ENCODE data around the gene TFAP2E. TPM values are rescaled to one million over a fixed set of nuclear protein-coding genes. Genes with fewer than 3 reads are reported as not detected.

Gene TFAP2E
- total RNA-seq, 1 donor from 2014 or later: 2.0 TPM

- no peaks in the 10 kb centered on the region for H3K27me3 Mint-ChIP-seq
- H3K36me3 Mint-ChIP-seq (ENCODE audit: low read depth): peaks cover 23% of the 10 kb centered on the region
- ATAC-seq (ENCODE audit: low read depth): peak; percentile 69
- no peak for TF ChIP-seq CTCF (IDR thresholded peaks at IDR 0.05)
- ChIA-PET CTCF (interaction anchor here (1.5 to 1.7 kb wide), 2 partner anchors 106 to 159 kb away, joined by 4 to 7 read pairs; no protein-coding TSS in a partner anchor), POLR2A (interaction anchor here (0.5 to 2.0 kb wide), 12 partner anchors 14 to 686 kb away, joined by 3 to 11 read pairs (median 4); partner anchors contain the start of genes AGO3 and CLSPN)
- intact Hi-C loops (cut with micrococcal nuclease): loop anchor here (1.0 to 5.0 kb wide), 7 partner anchors 16 to 665 kb away; partner anchors contain the start of genes PSMB2, SFPQ, TFAP2E and THRAP3
- no peaks in the 10 kb centered on the region for H3K9me3 Mint-ChIP-seq
- H3K27ac Mint-ChIP-seq: peak within 1 kb of the TSS; percentile 96
- peaks cover 32% of the 10 kb centered on the region for H3K4me1 Mint-ChIP-seq
- H3K4me3 Mint-ChIP-seq: peak within 1 kb of the TSS; percentile 96
- DNase-seq: no peak
Measured at GRCh38 chr1:35557118-35557610, 15.9 kb upstream of the TFAP2E start, which contains the start of gene KIAA0319L. Gene KIAA0319L (minus strand): TSS chr1:35557403. CDS start chr1:35554491, 2,912 bp downstream.

- no peaks in the 10 kb centered on the region for H3K9me3 Mint-ChIP-seq
- peak within 1 kb of the TSS; percentile 96 for H3K27ac Mint-ChIP-seq
- ChIA-PET CTCF (interaction anchor here (1.5 kb wide), 1 partner anchor 107 kb away, joined by 7 read pairs; no protein-coding TSS in a partner anchor), POLR2A (interaction anchor here (0.5 to 2.0 kb wide), 11 partner anchors 15 to 685 kb away, joined by 3 to 11 read pairs (median 4); partner anchors contain the start of genes AGO3 and CLSPN)
- H3K36me3 Mint-ChIP-seq (ENCODE audit: low read depth): peaks cover 17% of the 10 kb centered on the region
- H3K27me3 Mint-ChIP-seq: no peaks in the 10 kb centered on the region
- ATAC-seq (ENCODE audit: low read depth) (peak; percentile 94), DNase-seq (peak; percentile 87)
- H3K4me1 Mint-ChIP-seq: peaks cover 32% of the 10 kb centered on the region
- H3K4me3 Mint-ChIP-seq: peak within 1 kb of the TSS; percentile 96
- intact Hi-C loops (cut with micrococcal nuclease): loop anchor here (1.0 to 5.0 kb wide), 7 partner anchors 16 to 665 kb away; partner anchors contain the start of genes PSMB2, SFPQ, TFAP2E and THRAP3
- TF ChIP-seq CTCF (IDR thresholded peaks at IDR 0.05): no peak
Measured at GRCh38 chr1:35557611-35558373, 15.3 kb upstream of the TFAP2E start, which contains the start of gene NCDN. Gene NCDN (plus strand): TSS chr1:35557799. CDS start chr1:35558191, 392 bp downstream.

- ChIA-PET POLR2A (interaction anchor here (0.9 to 1.9 kb wide), 4 partner anchors 19 to 372 kb away, joined by 3 to 11 read pairs (median 8); partner anchors contain the start of genes AGO3 and CLSPN), CTCF (interaction anchor here (0.6 to 4.4 kb wide), 3 partner anchors 107 to 168 kb away, joined by 4 to 20 read pairs (median 7); no protein-coding TSS in a partner anchor)
- Mint-ChIP-seq H3K4me3 (peak overlapping the region; percentile 96), H3K27me3 (no peaks in the 10 kb centered on the region), H3K9me3 (no peaks in the 10 kb centered on the region), H3K4me1 (peaks cover 32% of the 10 kb centered on the region), H3K27ac (peak overlapping the region; percentile 96), H3K36me3 (ENCODE audit: low read depth) (peaks cover 13% of the 10 kb centered on the region)
- no peak for TF ChIP-seq CTCF (IDR thresholded peaks at IDR 0.05)
- intact Hi-C loops (cut with micrococcal nuclease): loop anchor here (5.0 kb wide), 2 partner anchors 84 to 664 kb away; partner anchors contain the start of genes PSMB2 and THRAP3
- ATAC-seq (ENCODE audit: low read depth) (no peak), DNase-seq (no peak)
Measured at GRCh38 chr1:35558374-35559316, 14.5 kb upstream of the TFAP2E start.

- DNase-seq: no peak
- POLR2A ChIA-PET: no interaction called here
- intact Hi-C loops (cut with micrococcal nuclease): loop anchor here (5.0 kb wide), 2 partner anchors 83 to 663 kb away; partner anchors contain the start of genes PSMB2 and THRAP3
Measured at GRCh38 chr1:35559317-35559944, 13.7 kb upstream of the TFAP2E start.

More at GRCh38 chr1:35559317-35559944, 13.7 kb upstream of the TFAP2E start:
- Mint-ChIP-seq H3K9me3 (no peaks in the 10 kb centered on the region), H3K36me3 (ENCODE audit: low read depth) (peaks cover 12% of the 10 kb centered on the region), H3K4me3 (peak overlapping the region; percentile 40), H3K4me1 (peaks cover 32% of the 10 kb centered on the region), H3K27ac (peak overlapping the region; percentile 79), H3K27me3 (no peaks in the 10 kb centered on the region)
- no peak for TF ChIP-seq CTCF (IDR thresholded peaks at IDR 0.05)
- CTCF ChIA-PET: interaction anchor here (0.5 to 4.4 kb wide), 3 partner anchors 108 to 167 kb away, joined by 3 to 20 read pairs (median 4); no protein-coding TSS in a partner anchor
- ATAC-seq (ENCODE audit: low read depth): no peak
